IMR-90 (cell line): Measurements from ENCODE around the gene LRRC75B. TPM values are rescaled to one million over a fixed set of nuclear protein-coding genes. Genes with fewer than 3 reads are reported as not detected.

Experiments
- ATAC-seq: fragments of 200-7000 bp; cut with Tn5 transposase; 2 replicates; pipeline ENCODE4 v1.9.1; 2020; ENCODE audit warnings: low read depth, mild to moderate bottlenecking, moderate library complexity
- BruUV-seq: library from RNA; stranded (reverse); fragments of 400-500 nt; replicated peaks from 2 replicates; lab custom pipeline; 2021; lab: Mats Ljungman, UMichigan
- CTCF ChIA-PET: fragments of 300-600 bp; formaldehyde crosslinking; extraction: SDS; loops from one replicate; lab custom pipeline; 2021; ENCODE audit warnings: antibody characterized with exemption; lab: Yijun Ruan, JAX
- POLR2A ChIA-PET: fragments of 300-600 bp; sonication (Branson Sonifier 250); formaldehyde crosslinking; loops from one replicate; lab custom pipeline; 2022; ENCODE audit warnings: antibody characterized with exemption; ENCODE audit not compliant: unreplicated experiment; lab: Charles Lee
- DNase-seq: peaks from one replicate; pipeline ENCODE4 v3.0.0; 2013
- H2AFZ ChIP-seq: replicated peaks from 2 replicates; pipeline ENCODE3; 2013; ENCODE audit warnings: low read length, mild to moderate bottlenecking; ENCODE audit not compliant: poor library complexity
- H2AK5ac ChIP-seq: 2 replicates; pipeline ENCODE4 v1.6.1; 2013; ENCODE audit warnings: low read depth, low read length, inconsistent platforms
- H2AK9ac ChIP-seq: replicated peaks from 2 replicates; pipeline ENCODE3; 2013; ENCODE audit warnings: mild to moderate bottlenecking, low read depth, low read length, moderate library complexity; ENCODE audit not compliant: poor library complexity
- H2BK120ac ChIP-seq: 2 replicates; pipeline ENCODE4 v1.6.1; 2013; ENCODE audit warnings: low read depth, low read length, inconsistent platforms
- H2BK15ac ChIP-seq: 3 replicates; pipeline ENCODE4 v1.6.1; 2013; ENCODE audit warnings: low read depth, low read length, inconsistent platforms
- H2BK20ac ChIP-seq: 2 replicates; pipeline ENCODE4 v1.6.1; 2013; ENCODE audit warnings: low read depth, mild to moderate bottlenecking, inconsistent platforms, low read length, moderate library complexity
- H2BK5ac ChIP-seq: 2 replicates; pipeline ENCODE4 v1.6.1; 2013; ENCODE audit warnings: mild to moderate bottlenecking, low read depth, low read length, inconsistent platforms; ENCODE audit not compliant: poor library complexity, severe bottlenecking
- H3K14ac ChIP-seq: replicated peaks from 2 replicates; pipeline ENCODE4 v1.6.1; 2013; ENCODE audit warnings: low read depth, low read length, inconsistent platforms
- H3K18ac ChIP-seq: 2 replicates; pipeline ENCODE4 v1.6.1; 2013; ENCODE audit warnings: low read depth, low read length, control low read depth
- H3K23ac ChIP-seq: 2 replicates; pipeline ENCODE4 v1.6.1; 2013; ENCODE audit warnings: low read depth, low read length, inconsistent platforms
- H3K27ac ChIP-seq: 2 replicates; pipeline ENCODE4 v1.5.1; 2013; ENCODE audit warnings: mild to moderate bottlenecking, control low read depth, low read length; ENCODE audit not compliant: insufficient read depth
- H3K27me3 ChIP-seq: 2 replicates; pipeline ENCODE4 v1.6.1; 2013; ENCODE audit warnings: low read length; ENCODE audit not compliant: control insufficient read depth, insufficient read depth
- H3K36me3 ChIP-seq: 2 replicates; pipeline ENCODE4 v1.6.1; 2013; ENCODE audit warnings: low read length, mixed read lengths; ENCODE audit not compliant: control insufficient read depth, insufficient read depth
- H3K4ac ChIP-seq: 2 replicates; pipeline ENCODE4 v1.6.1; 2013; ENCODE audit warnings: low read depth, low read length, inconsistent platforms
- H3K4me1 ChIP-seq: 2 replicates; pipeline ENCODE4 v1.6.1; 2013; ENCODE audit warnings: low read length, mixed read lengths; ENCODE audit not compliant: control insufficient read depth, insufficient read depth
- H3K4me2 ChIP-seq: 2 replicates; pipeline ENCODE4 v1.6.1; 2013; ENCODE audit warnings: low read depth, mild to moderate bottlenecking, control low read depth, low read length, moderate library complexity
- H3K4me3 ChIP-seq: 2 replicates; pipeline ENCODE4 v1.5.1; 2013; ENCODE audit warnings: low read depth, mild to moderate bottlenecking, control low read depth, low read length, moderate library complexity; ENCODE audit not compliant: insufficient read depth
- H3K56ac ChIP-seq: 2 replicates; pipeline ENCODE4 v1.6.1; 2013; ENCODE audit warnings: low read length, inconsistent platforms; ENCODE audit not compliant: insufficient read depth; ENCODE audit errors: extremely low read depth
- H3K79me1 ChIP-seq, 2 experiments: 2 replicates each; pipeline ENCODE4 v1.6.1; 2013; ENCODE audit warnings: low read length in 2 of 2, inconsistent platforms in 1 of 2, low read depth in 1 of 2
- H3K9ac ChIP-seq: 2 replicates; pipeline ENCODE4 v1.6.1; 2013; ENCODE audit warnings: low read depth, low read length, control low read depth
- H3K9me1 ChIP-seq: 2 replicates; pipeline ENCODE4 v1.6.1; 2013; ENCODE audit warnings: low read length, inconsistent platforms; ENCODE audit not compliant: insufficient read depth
- H3K9me3 ChIP-seq: 2 replicates; pipeline ENCODE4 v1.6.1; 2013; ENCODE audit warnings: low read length; ENCODE audit not compliant: control insufficient read depth, insufficient read depth
- H4K20me1 ChIP-seq: 2 replicates; pipeline ENCODE4 v1.6.1; 2013; ENCODE audit warnings: low read length, inconsistent platforms; ENCODE audit not compliant: insufficient read depth
- H4K5ac ChIP-seq: 2 replicates; pipeline ENCODE4 v1.6.1; 2013; ENCODE audit warnings: mild to moderate bottlenecking, low read depth, low read length, control low read depth
- H4K8ac ChIP-seq, 2 experiments: 2 replicates each; pipeline ENCODE4 v1.6.1; 2013; ENCODE audit warnings: low read depth in 2 of 2, low read length in 2 of 2, control low read depth in 1 of 2, inconsistent platforms in 1 of 2
- H4K91ac ChIP-seq: 2 replicates; pipeline ENCODE4 v1.6.1; 2013; ENCODE audit warnings: low read depth, low read length, inconsistent platforms; ENCODE audit not compliant: insufficient read depth
- MAFK ChIP-seq: IDR thresholded peaks from 2 replicates; pipeline ENCODE4 v1.6.1; 2012; ENCODE audit warnings: low read depth, low read length, improper control_type of control experiment
- MAZ ChIP-seq: IDR thresholded peaks from 2 replicates; pipeline ENCODE4 v1.6.1; 2012; ENCODE audit warnings: low read depth, mild to moderate bottlenecking, low read length, improper control_type of control experiment, moderate library complexity, borderline replicate concordance
- RFX5 ChIP-seq: IDR thresholded peaks from 2 replicates; pipeline ENCODE4 v1.8.0; 2012; ENCODE audit warnings: low read depth, mild to moderate bottlenecking, low read length, moderate library complexity
- WGBS, 2 experiments: methylation state at CpG; one replicate each; pipeline versions ENCODE4 v1.1.5 to v1.1.7; 2013; ENCODE audit warnings: missing lambda C conversion rate in 2 of 2; ENCODE audit not compliant: insufficient read length in 1 of 2; ENCODE audit errors: extremely low coverage in 2 of 2; 5-methylcytosine and 5-hydroxymethylcytosine counted together
- dilution Hi-C: fragments of 300-500 bp; cut with HindIII; formaldehyde crosslinking; loops from one replicate; pipeline ENCODE4 v1.14.3; 2018; ENCODE audit warnings: low sequenced_read_pairs; ENCODE audit not compliant: unreplicated experiment
- in situ Hi-C: fragments of 300-500 bp; cut with MboI; formaldehyde crosslinking; loops from 3 replicates; pipeline ENCODE4 v1.14.3; 2019; ENCODE audit warnings: low sequenced_read_pairs, inconsistent platforms, mixed read lengths
- intact Hi-C: fragments of 100-400 bp; cut with micrococcal nuclease; formaldehyde crosslinking; loops from 2 replicates; pipeline ENCODE4 v1.10.0; 2022
- polyA plus RNA-seq, 3 experiments: library from polyadenylated mRNA; depleted of rRNA; stranded (reverse); fragments of >200 nt; gene quantifications; 2 replicates each; pipeline ENCODE4 v1.2.3, GENCODE V29; 2012; ENCODE audit warnings: low replicate concordance in 1 of 3
- total RNA-seq: library from RNA; depleted of rRNA; stranded (reverse); fragments of >200 nt; gene quantifications from 2 replicates; pipeline ENCODE4 v1.2.3, GENCODE V29; 2012

LRRC75B gene
- total and polyA plus RNA-seq, 2 of the 4 experiments (the other 2 are of a cell fraction) = 1.6 to 10.7 TPM

- H2BK15ac ChIP-seq = no peak overlapping the region
- H3K23ac ChIP-seq = no peak overlapping the region
- H2AK5ac ChIP-seq = no peak overlapping the region
- DNase-seq (no peak), ATAC-seq (no peak)
- H3K36me3 ChIP-seq = peaks cover 27% of the 10 kb centered on the region
- no peak for TF ChIP-seq MAFK
- TF ChIP-seq RFX5 = no peak
- no peak for TF ChIP-seq MAZ
- peaks cover 17 to 68% of the 10 kb centered on the region in 2 experiments for H3K79me1 ChIP-seq
- in situ Hi-C loops = no loop called here
- H2BK120ac ChIP-seq = no peak overlapping the region
- ChIA-PET POLR2A (no interaction called here), CTCF (interaction anchor here (0.6 kb wide), 1 partner anchor 57 kb away, joined by 3 read pairs; no protein-coding TSS in a partner anchor)
- H4K8ac ChIP-seq = no peak overlapping the region
- no peak overlapping the region for H3K4me3 ChIP-seq
- peaks cover 2% of the 10 kb centered on the region for H3K4me1 ChIP-seq
- no peak overlapping the region for H2AFZ ChIP-seq
- dilution Hi-C loops = no loop called here
- no TSS peak for BruUV-seq
- peaks cover 5% of the 10 kb centered on the region; the same call in 1 of the 2 replicates for H3K9me1 ChIP-seq
- no peak overlapping the region for H2AK9ac ChIP-seq
- H3K27ac ChIP-seq = no peak overlapping the region
- H4K91ac ChIP-seq = no peak overlapping the region
- no peak overlapping the region for H3K18ac ChIP-seq
- H3K14ac ChIP-seq = no peak overlapping the region
- no peak overlapping the region for H2BK5ac ChIP-seq
- peaks cover 52% of the 10 kb centered on the region for H4K20me1 ChIP-seq
- intact Hi-C loops = no loop called here
- no peaks in the 10 kb centered on the region for H3K27me3 ChIP-seq
- no peak overlapping the region for H3K9ac ChIP-seq
- H3K4ac ChIP-seq = no peak overlapping the region
- H3K9me3 ChIP-seq = no peaks in the 10 kb centered on the region
- H4K5ac ChIP-seq = no peak overlapping the region
- no peak overlapping the region for H2BK20ac ChIP-seq
- no peak overlapping the region for H3K4me2 ChIP-seq
- WGBS, 2 experiments = 88% methylated on average over 2 of the region's 4 CpGs; no CpG with 5 or more reads in 1 of the 2 experiments
- no peak overlapping the region for H3K56ac ChIP-seq
Measured at GRCh38 chr22:24559471-24559870, 33.4 kb downstream of the LRRC75B start.
